Endodermal cell (in vitro differentiated cells): ENCODE results near the gene FGF12. TPM values are rescaled to one million over a fixed set of nuclear protein-coding genes. Genes with fewer than 3 reads are reported as not detected.

Source experiments
- DNase-seq: peaks from one replicate; pipeline ENCODE4 v3.0.0-alpha.2; 2017
- H3K27ac ChIP-seq: 2 replicates; pipeline ENCODE4 v1.5.1; 2013; ENCODE audit warnings: mild to moderate bottlenecking, low read depth, low read length, moderate library complexity
- H3K27me3 ChIP-seq: 2 replicates; pipeline ENCODE4 v1.6.1; 2013; ENCODE audit warnings: mild to moderate bottlenecking, low read length, moderate library complexity; ENCODE audit not compliant: insufficient read depth, control insufficient read depth, poor library complexity, severe bottlenecking
- H3K36me3 ChIP-seq: 2 replicates; pipeline ENCODE4 v1.7.0; 2013; ENCODE audit warnings: mild to moderate bottlenecking, low read length, moderate library complexity; ENCODE audit not compliant: control insufficient read depth, insufficient read depth
- H3K4me1 ChIP-seq: one replicate; pipeline ENCODE4 v1.7.0; 2013; ENCODE audit warnings: low read length; ENCODE audit not compliant: control insufficient read depth, insufficient read depth
- H3K4me3 ChIP-seq: 2 replicates; pipeline ENCODE4 v1.5.1; 2013; ENCODE audit warnings: mild to moderate bottlenecking, low read length, moderate library complexity
- H3K9ac ChIP-seq: 2 replicates; pipeline ENCODE4 v1.6.1; 2013; ENCODE audit warnings: mild to moderate bottlenecking, low read length, moderate library complexity; ENCODE audit not compliant: poor library complexity, severe bottlenecking; ENCODE audit errors: extremely low read depth
- H3K9me3 ChIP-seq: 2 replicates; pipeline ENCODE4 v1.6.1; 2013; ENCODE audit warnings: mild to moderate bottlenecking, low read length, moderate library complexity; ENCODE audit not compliant: control insufficient read depth
- H3K27ac Mint-ChIP-seq: 2 replicates; pipeline ENCODE4 v1.8.0; 2020; ENCODE audit warnings: mixed read lengths
- H3K27me3 Mint-ChIP-seq: 2 replicates; pipeline ENCODE4 v1.8.0; 2021; ENCODE audit warnings: mild to moderate bottlenecking, mixed read lengths; ENCODE audit not compliant: insufficient read depth
- H3K36me3 Mint-ChIP-seq: 2 replicates; pipeline ENCODE4 v1.8.0; 2020; ENCODE audit warnings: low read depth, mixed read lengths
- H3K4me1 Mint-ChIP-seq: 2 replicates; pipeline ENCODE4 v1.8.0; 2020; ENCODE audit warnings: mixed read lengths
- H3K4me3 Mint-ChIP-seq: 2 replicates; pipeline ENCODE4 v1.8.0; 2020; ENCODE audit warnings: mild to moderate bottlenecking, moderate library complexity, mixed read lengths
- H3K9me3 Mint-ChIP-seq: 2 replicates; pipeline ENCODE4 v1.8.0; 2020; ENCODE audit warnings: mild to moderate bottlenecking, mixed read lengths
- CTCF ChIP-seq: fragments of 200-600 bp; sonication (generic); conservative IDR thresholded peaks from 2 replicates; pipeline ENCODE4 v1.5.0; 2021; ENCODE audit warnings: antibody characterized with exemption, mild to moderate bottlenecking
- WGBS, 2 experiments: methylation state at CpG; one replicate each; pipeline versions ENCODE4 v1.1.5 to v1.1.7; 2013; ENCODE audit warnings: missing lambda C conversion rate in 2 of 2, mixed read lengths in 1 of 2; ENCODE audit not compliant: insufficient coverage in 1 of 2, insufficient read length in 1 of 2; 5-methylcytosine and 5-hydroxymethylcytosine counted together
- total RNA-seq, 2 donors: library from RNA; stranded (reverse); fragmentation: NEBNext Ultra II Directional in 1 of 2; extraction: Animal tissue kit (Norgen Biotek cat#: 25700) in 1 of 2; gene quantifications; 2 replicates in 1 of 2; 3 replicates in 1 of 2; pipeline ENCODE4 v1.2.1, GENCODE V29; 2021

FGF12 gene
- total RNA-seq, 2 donors from 2014 or later = 22.9 to 25.2 TPM

- no peaks in the 10 kb centered on the region for H3K9me3 Mint-ChIP-seq
- no peaks in the 10 kb centered on the region for H3K36me3 Mint-ChIP-seq
- H3K4me1 Mint-ChIP-seq = peaks cover 2% of the 10 kb centered on the region
- no peak for TF ChIP-seq CTCF
- H3K4me3 Mint-ChIP-seq = no peak overlapping the region
- no peak for DNase-seq
- Histone ChIP-seq H3K27ac (no peak overlapping the region), H3K36me3 (no peaks in the 10 kb centered on the region), H3K4me1 (no peaks in the 10 kb centered on the region), H3K9me3 (no peaks in the 10 kb centered on the region), H3K27me3 (no peaks in the 10 kb centered on the region), H3K9ac (no peak overlapping the region), H3K4me3 (no peak overlapping the region)
- H3K27ac Mint-ChIP-seq = no peak overlapping the region
- no peaks in the 10 kb centered on the region for H3K27me3 Mint-ChIP-seq
- 87 to 100% methylated on average over 1 to 3 of the region's 3 CpGs for WGBS, 2 experiments
These were observed 107.1 kb downstream of the FGF12 start for GRCh38 chr3:192620275-192620674.

- H3K27ac ChIP-seq = no peak overlapping the region
- Mint-ChIP-seq H3K4me3 (no peak overlapping the region), H3K27ac (no peak overlapping the region), H3K4me1 (no peaks in the 10 kb centered on the region), H3K9me3 (no peaks in the 10 kb centered on the region), H3K27me3 (no peaks in the 10 kb centered on the region), H3K36me3 (no peaks in the 10 kb centered on the region)
- no peak overlapping the region for H3K4me3 ChIP-seq
- no peak overlapping the region for H3K9ac ChIP-seq
- WGBS, 2 experiments = 88 to 100% methylated on average over 2 to 3 of the region's 4 CpGs
- no peak for DNase-seq
- H3K27me3 ChIP-seq = no peaks in the 10 kb centered on the region
- H3K9me3 ChIP-seq = no peaks in the 10 kb centered on the region
- no peaks in the 10 kb centered on the region for H3K4me1 ChIP-seq
- TF ChIP-seq CTCF = no peak
- no peaks in the 10 kb centered on the region for H3K36me3 ChIP-seq
These were observed 115.9 kb downstream of the FGF12 start for GRCh38 chr3:192611411-192611810.

- WGBS, 2 experiments = 88 to 91% methylated on average over 4 to 8 of the region's 8 CpGs
- no peaks in the 10 kb centered on the region for H3K27me3 ChIP-seq
- no peaks in the 10 kb centered on the region for H3K4me1 Mint-ChIP-seq
- H3K9ac ChIP-seq = no peak overlapping the region
- no peaks in the 10 kb centered on the region for H3K27me3 Mint-ChIP-seq
- H3K4me1 ChIP-seq = no peaks in the 10 kb centered on the region
- no peak overlapping the region for H3K4me3 Mint-ChIP-seq
- peaks cover 16% of the 10 kb centered on the region for H3K9me3 Mint-ChIP-seq
- no peak overlapping the region for H3K4me3 ChIP-seq
- DNase-seq = no peak
- no peak overlapping the region for H3K27ac Mint-ChIP-seq
- no peak for TF ChIP-seq CTCF
- H3K27ac ChIP-seq = no peak overlapping the region
- no peaks in the 10 kb centered on the region for H3K36me3 Mint-ChIP-seq
- peaks cover 8% of the 10 kb centered on the region for H3K9me3 ChIP-seq
- H3K36me3 ChIP-seq = no peaks in the 10 kb centered on the region
These were observed 118.4 kb downstream of the FGF12 start for GRCh38 chr3:192608726-192609600.
